A673 (cell line): Measurements from ENCODE around the gene DDB1.
A peak's percentile ranks its signal among the peaks of the same experiment; 100 is the strongest.

Source experiments
- EZH2 ChIP-seq: fragments of 200-600 bp; sonication (generic); IDR thresholded peaks from 2 replicates; pipeline ENCODE4 v1.6.1; 2017; ENCODE audit warnings: borderline replicate concordance, low read depth, mild to moderate bottlenecking, mixed read lengths, antibody characterized with exemption, low read length; ENCODE audit not compliant: poor library complexity, severe bottlenecking
- TF ChIP-seq, protein P1 (sequence below): fragments of 300-800, 200-600 bp; sonication (generic); conservative IDR thresholded peaks from 2 replicates; pipeline ENCODE4 v1.5.1; 2017; ENCODE audit warnings: low read depth, mild to moderate bottlenecking, antibody characterized with exemption, low read length, moderate library complexity, mixed read lengths

DNA sequence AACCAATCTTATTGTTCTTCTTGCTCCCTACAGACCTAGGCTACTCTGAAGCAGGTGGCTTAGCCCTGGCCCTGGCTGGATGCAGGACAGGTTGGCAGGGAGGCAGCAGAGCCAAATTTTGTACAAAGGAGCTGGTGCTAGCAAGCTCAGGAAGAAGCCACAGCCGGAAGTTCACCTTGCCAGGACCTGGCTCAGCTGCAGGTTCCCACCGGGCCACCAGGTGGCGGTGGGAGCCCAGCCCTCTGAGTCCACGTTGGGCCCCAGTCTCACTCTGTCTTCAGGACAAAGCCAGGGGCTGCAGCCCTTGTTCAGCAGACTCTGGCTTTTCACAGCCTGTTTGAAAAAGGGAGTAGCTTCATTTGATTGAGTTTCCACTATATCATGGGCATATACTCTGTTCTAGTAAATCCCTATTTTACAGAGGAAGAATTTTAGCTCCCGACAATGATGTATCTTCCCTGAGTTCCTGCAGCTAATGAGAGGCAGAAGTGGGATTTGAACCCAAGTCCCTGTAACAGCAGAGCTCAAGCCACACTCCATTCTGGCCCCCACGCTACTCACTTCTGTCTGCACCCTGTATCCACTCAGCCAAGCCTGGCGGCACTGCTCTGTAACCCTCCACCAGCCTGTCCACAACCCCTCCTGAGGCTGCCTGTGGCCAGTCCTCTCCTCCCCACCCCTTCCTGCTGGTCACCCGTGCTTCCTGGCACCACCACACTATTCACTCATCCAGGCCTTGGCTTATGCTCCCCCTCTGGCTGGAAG lies 3.4 kb upstream of the DDB1 start:
- TF ChIP-seq EZH2, result no peak
- TF ChIP-seq, protein P1, sequence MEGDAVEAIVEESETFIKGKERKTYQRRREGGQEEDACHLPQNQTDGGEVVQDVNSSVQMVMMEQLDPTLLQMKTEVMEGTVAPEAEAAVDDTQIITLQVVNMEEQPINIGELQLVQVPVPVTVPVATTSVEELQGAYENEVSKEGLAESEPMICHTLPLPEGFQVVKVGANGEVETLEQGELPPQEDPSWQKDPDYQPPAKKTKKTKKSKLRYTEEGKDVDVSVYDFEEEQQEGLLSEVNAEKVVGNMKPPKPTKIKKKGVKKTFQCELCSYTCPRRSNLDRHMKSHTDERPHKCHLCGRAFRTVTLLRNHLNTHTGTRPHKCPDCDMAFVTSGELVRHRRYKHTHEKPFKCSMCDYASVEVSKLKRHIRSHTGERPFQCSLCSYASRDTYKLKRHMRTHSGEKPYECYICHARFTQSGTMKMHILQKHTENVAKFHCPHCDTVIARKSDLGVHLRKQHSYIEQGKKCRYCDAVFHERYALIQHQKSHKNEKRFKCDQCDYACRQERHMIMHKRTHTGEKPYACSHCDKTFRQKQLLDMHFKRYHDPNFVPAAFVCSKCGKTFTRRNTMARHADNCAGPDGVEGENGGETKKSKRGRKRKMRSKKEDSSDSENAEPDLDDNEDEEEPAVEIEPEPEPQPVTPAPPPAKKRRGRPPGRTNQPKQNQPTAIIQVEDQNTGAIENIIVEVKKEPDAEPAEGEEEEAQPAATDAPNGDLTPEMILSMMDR, result peak; percentile 99
